Activated T-helper 17 cell treated with anti-CD3 and anti-CD28 coated beads, Interleukin-2, amount 50 U/mL, for 72 hours (primary cell): ENCODE results near the gene SEL1L3. TPM values are rescaled to one million over a fixed set of nuclear protein-coding genes. Genes with fewer than 3 reads are reported as not detected.

Source experiments
- ATAC-seq: fragments of 150-1000 bp; cut with Tn5 transposase; replicated peaks from 2 replicates; pipeline ENCODE4 v1.10.0; 2021; ENCODE audit warnings: mild to moderate bottlenecking, moderate library complexity
- H3K27ac Mint-ChIP-seq: one replicate; pipeline ENCODE4 v1.8.0; 2022; ENCODE audit warnings: mixed read lengths
- H3K27me3 Mint-ChIP-seq: one replicate; pipeline ENCODE4 v1.8.0; 2022; ENCODE audit warnings: mixed read lengths
- H3K36me3 Mint-ChIP-seq: one replicate; pipeline ENCODE4 v1.8.0; 2022; ENCODE audit warnings: low read depth, mild to moderate bottlenecking, mixed read lengths
- H3K4me1 Mint-ChIP-seq: one replicate; pipeline ENCODE4 v1.8.0; 2022; ENCODE audit warnings: mixed read lengths
- H3K4me3 Mint-ChIP-seq: one replicate; pipeline ENCODE4 v1.8.0; 2022; ENCODE audit warnings: mild to moderate bottlenecking, mixed read lengths
- H3K9me3 Mint-ChIP-seq: one replicate; pipeline ENCODE4 v1.8.0; 2022; ENCODE audit warnings: mixed read lengths
- total RNA-seq, 2 donors: library from RNA; stranded (reverse); gene quantifications; one replicate each; pipeline ENCODE4 v1.2.3, GENCODE V29; 2022

The SEL1L3 gene
- total RNA-seq, 2 donors from 2014 or later = 39.7 to 70.3 TPM

GRCh38 chr4:25712611-25713010 is 150.2 kb downstream of the SEL1L3 start:
- H3K4me3 Mint-ChIP-seq = no peak overlapping the region
- no peaks in the 10 kb centered on the region for H3K4me1 Mint-ChIP-seq
- H3K36me3 Mint-ChIP-seq = no peaks in the 10 kb centered on the region
- H3K27ac Mint-ChIP-seq = no peak overlapping the region
- no peaks in the 10 kb centered on the region for H3K9me3 Mint-ChIP-seq
- ATAC-seq = no peak
- no peaks in the 10 kb centered on the region for H3K27me3 Mint-ChIP-seq

GRCh38 chr4:25710637-25711036 is 152.2 kb downstream of the SEL1L3 start:
- no peak overlapping the region for H3K4me3 Mint-ChIP-seq
- ATAC-seq = no peak
- H3K27me3 Mint-ChIP-seq = no peaks in the 10 kb centered on the region
- no peaks in the 10 kb centered on the region for H3K4me1 Mint-ChIP-seq
- no peaks in the 10 kb centered on the region for H3K36me3 Mint-ChIP-seq
- no peak overlapping the region for H3K27ac Mint-ChIP-seq
- H3K9me3 Mint-ChIP-seq = no peaks in the 10 kb centered on the region

- no peaks in the 10 kb centered on the region for H3K9me3 Mint-ChIP-seq
- H3K4me3 Mint-ChIP-seq = no peak overlapping the region
- H3K36me3 Mint-ChIP-seq = no peaks in the 10 kb centered on the region
- H3K27me3 Mint-ChIP-seq = peaks cover 3% of the 10 kb centered on the region
- no peak for ATAC-seq
- H3K4me1 Mint-ChIP-seq = no peaks in the 10 kb centered on the region
- H3K27ac Mint-ChIP-seq = no peak overlapping the region
These were observed 158.3 kb downstream of the SEL1L3 start for GRCh38 chr4:25704516-25704915.

- H3K9me3 Mint-ChIP-seq = no peaks in the 10 kb centered on the region
- H3K4me1 Mint-ChIP-seq = no peaks in the 10 kb centered on the region
- no peaks in the 10 kb centered on the region for H3K36me3 Mint-ChIP-seq
- no peak for ATAC-seq
- H3K27me3 Mint-ChIP-seq = peaks cover 3% of the 10 kb centered on the region
- H3K4me3 Mint-ChIP-seq = no peak overlapping the region
- H3K27ac Mint-ChIP-seq = no peak overlapping the region
These were observed 158.9 kb downstream of the SEL1L3 start for GRCh38 chr4:25703731-25704388.

- ATAC-seq = no peak
- H3K36me3 Mint-ChIP-seq = no peaks in the 10 kb centered on the region
- peaks cover 3% of the 10 kb centered on the region for H3K27me3 Mint-ChIP-seq
- H3K4me3 Mint-ChIP-seq = no peak overlapping the region
- H3K27ac Mint-ChIP-seq = no peak overlapping the region
- H3K9me3 Mint-ChIP-seq = no peaks in the 10 kb centered on the region
- H3K4me1 Mint-ChIP-seq = no peaks in the 10 kb centered on the region
These were observed 159.9 kb downstream of the SEL1L3 start for GRCh38 chr4:25702848-25703247.

GRCh38 chr4:25700661-25701060 is 162.1 kb downstream of the SEL1L3 start:
- Mint-ChIP-seq H3K27me3 (peaks cover 3% of the 10 kb centered on the region), H3K27ac (no peak overlapping the region), H3K9me3 (no peaks in the 10 kb centered on the region), H3K36me3 (no peaks in the 10 kb centered on the region), H3K4me3 (no peak overlapping the region), H3K4me1 (no peaks in the 10 kb centered on the region)
- ATAC-seq = no peak

GRCh38 chr4:25697516-25697915 is 165.3 kb downstream of the SEL1L3 start:
- peaks cover 6% of the 10 kb centered on the region for H3K27me3 Mint-ChIP-seq
- H3K36me3 Mint-ChIP-seq = no peaks in the 10 kb centered on the region
- H3K27ac Mint-ChIP-seq = no peak overlapping the region
- ATAC-seq = no peak
- no peak overlapping the region for H3K4me3 Mint-ChIP-seq
- H3K4me1 Mint-ChIP-seq = no peaks in the 10 kb centered on the region
- H3K9me3 Mint-ChIP-seq = no peaks in the 10 kb centered on the region

Other genes with a start within 250 kb of the SEL1L3 start
- not detected for gene SLC34A2, start 207.1 kb downstream of the SEL1L3 start, total RNA-seq
- 10 to 100 TPM; 21.8 to 33.7 TPM for gene SMIM20, start 51.2 kb upstream of the SEL1L3 start, total RNA-seq